GM19438 (cell line): Measurements from ENCODE around the gene SLC2A8.

Experiments used
- ATAC-seq: cut with Tn5 transposase; IDR thresholded peaks from one replicate; pipeline ENCODE4 v1.9.1; 2021; ENCODE audit warnings: low read depth; ENCODE audit not compliant: unreplicated experiment

The SLC2A8 gene

GRCh38 chr9:127399736-127400269, 2.8 kb downstream of the SLC2A8 start:
- ATAC-seq = no peak

GRCh38 chr9:127402401-127403090, 5.6 kb downstream of the SLC2A8 start:
- no peak for ATAC-seq

GRCh38 chr9:127403507-127404192, 6.7 kb downstream of the SLC2A8 start:
- ATAC-seq = no peak

GRCh38 chr9:127404631-127405030, 7.7 kb downstream of the SLC2A8 start:
- no peak for ATAC-seq

- ATAC-seq = no peak
Measured at GRCh38 chr9:127405344-127406125, 8.6 kb downstream of the SLC2A8 start.

- no peak for ATAC-seq
Measured at GRCh38 chr9:127406799-127407491, 10.0 kb downstream of the SLC2A8 start.

GRCh38 chr9:127407492-127407843, 10.5 kb downstream of the SLC2A8 start:
- ATAC-seq = no peak

GRCh38 chr9:127411122-127411521, 14.2 kb downstream of the SLC2A8 start:
- ATAC-seq = no peak

GRCh38 chr9:127415141-127415540, 18.2 kb downstream of the SLC2A8 start:
- ATAC-seq = no peak

GRCh38 chr9:127415657-127416056, 18.7 kb downstream of the SLC2A8 start:
- no peak for ATAC-seq

GRCh38 chr9:127417131-127418036, 20.4 kb downstream of the SLC2A8 start:
- ATAC-seq = no peak

GRCh38 chr9:127418037-127418471, 21.1 kb downstream of the SLC2A8 start:
- no peak for ATAC-seq

GRCh38 chr9:127419348-127419747, 22.4 kb downstream of the SLC2A8 start:
- ATAC-seq = no peak

GRCh38 chr9:127421057-127421456, 24.1 kb downstream of the SLC2A8 start:
- ATAC-seq = no peak

GRCh38 chr9:127422133-127422782, 25.3 kb downstream of the SLC2A8 start:
- ATAC-seq = no peak

- ATAC-seq = no peak
Measured at GRCh38 chr9:127422787-127423186, 25.8 kb downstream of the SLC2A8 start.

GRCh38 chr9:127423476-127423933, 26.5 kb downstream of the SLC2A8 start:
- no peak for ATAC-seq

GRCh38 chr9:127423934-127424675, 27.1 kb downstream of the SLC2A8 start, which contains the start of gene ZNF79:
TSS of gene ZNF79 (plus strand) at chr9:127424382. CDS start at chr9:127424788, 406 bp downstream.
- ATAC-seq = peak; percentile 85
